ENCODE results near the gene DISC1.

DNA sequence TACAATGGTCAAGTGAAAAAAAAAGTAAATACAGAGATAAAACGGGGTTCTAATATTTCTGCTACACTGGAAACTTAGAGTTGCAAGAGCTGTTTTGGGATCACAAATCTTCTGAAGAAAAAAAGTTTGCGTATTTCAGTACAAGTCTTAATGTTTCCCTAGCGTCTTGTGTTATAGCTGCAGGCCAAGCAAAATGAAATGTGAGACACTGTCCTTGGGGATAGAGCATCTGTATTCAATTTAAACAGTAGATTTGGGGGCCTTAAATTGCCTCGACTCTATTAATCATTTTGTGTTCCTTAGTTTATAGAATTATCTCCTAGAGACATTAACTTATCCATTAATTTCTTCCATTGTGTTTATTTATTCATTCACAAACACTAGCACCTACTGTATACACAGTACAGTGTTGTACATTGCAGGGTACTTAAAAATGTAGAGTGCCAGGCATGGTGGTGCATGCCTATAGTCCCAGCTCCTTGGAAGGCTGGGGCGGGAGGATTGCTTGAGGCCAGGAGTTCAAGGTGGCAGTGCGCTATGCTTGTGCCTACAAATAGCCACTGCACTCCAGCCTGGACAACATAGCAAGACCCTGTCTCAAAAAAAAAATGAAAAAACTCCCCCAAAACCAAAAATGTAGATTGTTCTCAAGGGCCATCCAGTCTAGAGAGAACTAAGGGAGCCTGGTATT lies 7.9 kb downstream of the DISC1 start:
- TF ChIP-seq, protein P1, sequence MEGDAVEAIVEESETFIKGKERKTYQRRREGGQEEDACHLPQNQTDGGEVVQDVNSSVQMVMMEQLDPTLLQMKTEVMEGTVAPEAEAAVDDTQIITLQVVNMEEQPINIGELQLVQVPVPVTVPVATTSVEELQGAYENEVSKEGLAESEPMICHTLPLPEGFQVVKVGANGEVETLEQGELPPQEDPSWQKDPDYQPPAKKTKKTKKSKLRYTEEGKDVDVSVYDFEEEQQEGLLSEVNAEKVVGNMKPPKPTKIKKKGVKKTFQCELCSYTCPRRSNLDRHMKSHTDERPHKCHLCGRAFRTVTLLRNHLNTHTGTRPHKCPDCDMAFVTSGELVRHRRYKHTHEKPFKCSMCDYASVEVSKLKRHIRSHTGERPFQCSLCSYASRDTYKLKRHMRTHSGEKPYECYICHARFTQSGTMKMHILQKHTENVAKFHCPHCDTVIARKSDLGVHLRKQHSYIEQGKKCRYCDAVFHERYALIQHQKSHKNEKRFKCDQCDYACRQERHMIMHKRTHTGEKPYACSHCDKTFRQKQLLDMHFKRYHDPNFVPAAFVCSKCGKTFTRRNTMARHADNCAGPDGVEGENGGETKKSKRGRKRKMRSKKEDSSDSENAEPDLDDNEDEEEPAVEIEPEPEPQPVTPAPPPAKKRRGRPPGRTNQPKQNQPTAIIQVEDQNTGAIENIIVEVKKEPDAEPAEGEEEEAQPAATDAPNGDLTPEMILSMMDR (conservative IDR thresholded peaks at IDR 0.05; ENCODE audit: low read depth, low read length), result no peak
- no peak for TF ChIP-seq EZH2 (IDR thresholded peaks at IDR 0.05; ENCODE audit: borderline replicate concordance, low read depth, low read length, poor library complexity, severe bottlenecking)
